ENCODE measurements around the gene CHCHD6. TPM values are rescaled to one million over a fixed set of nuclear protein-coding genes. Genes with fewer than 3 reads are reported as not detected.

Gene CHCHD6
- total and polyA plus RNA-seq, 2 donors (not counting 3 experiments of a cell fraction or from before 2014, with no cell fraction given) = 8.4 to 10.1 TPM

GRCh38 chr3:126720596-126720995 lies 16.6 kb downstream of the CHCHD6 start:
- dilution Hi-C loops (cut with MboI; ENCODE audit: extremely low pct_ligation_motif_present, low sequenced_read_pairs) = no loop called here
- ChIA-PET CTCF (no interaction called here), POLR2A (no interaction called here)
- H4K20me1 ChIP-seq (replicated peaks; ENCODE audit: control insufficient read depth, extremely low read depth, insufficient read depth, low read length) = no peaks in the 10 kb centered on the region
- no peak for TF ChIP-seq JUN (IDR thresholded peaks at IDR 0.05; ENCODE audit: borderline replicate concordance, insufficient read depth, insufficient read length, low read depth)
- no peak for TF ChIP-seq POLR2A (IDR thresholded peaks at IDR 0.05; ENCODE audit: low read depth, low read length)
- TF ChIP-seq MAX (IDR thresholded peaks at IDR 0.05; ENCODE audit: insufficient read depth, insufficient read length) = no peak
- no peak for TF ChIP-seq EZH2 (IDR thresholded peaks at IDR 0.05; ENCODE audit: borderline replicate concordance, low read depth, low read length, severe bottlenecking)
- TF ChIP-seq POLR2AphosphoS5 (IDR thresholded peaks at IDR 0.05; ENCODE audit: insufficient read depth, low read depth, low read length) = no peak
- no peak for TF ChIP-seq CTCF (IDR thresholded peaks at IDR 0.05; ENCODE audit: extremely low read depth in 1 of 2, insufficient read depth in 1 of 2, low read depth in 1 of 2, low read length in 2 of 2)
- TF ChIP-seq FOS (IDR thresholded peaks at IDR 0.05; ENCODE audit: borderline replicate concordance, insufficient read depth, low read length) = no peak
- TF ChIP-seq MYC (IDR thresholded peaks at IDR 0.05; ENCODE audit: low read depth, low read length) = no peak
- TF ChIP-seq GATA2 (IDR thresholded peaks at IDR 0.05; ENCODE audit: insufficient read depth, insufficient read length, low read depth, low read length) = no peak
- FAIRE-seq = no peak
- H3K27ac ChIP-seq (ENCODE audit: insufficient read depth, low read depth, low read length) = no peak overlapping the region
- H3K36me3 ChIP-seq (ENCODE audit: control insufficient read depth in 2 of 2, extremely low read depth in 1 of 2, insufficient read depth in 2 of 2, low read length in 2 of 2) = no peaks in the 10 kb centered on the region
- no peak overlapping the region for H2AFZ ChIP-seq (ENCODE audit: low read depth, low read length)
- no peak overlapping the region for H3K4me3 ChIP-seq (replicated peaks in 1 of 3; ENCODE audit: insufficient read depth in 1 of 3, low read depth in 1 of 3, low read length in 3 of 3)
- no peak overlapping the region for H3K9ac ChIP-seq (replicated peaks; ENCODE audit: extremely low read depth, insufficient read depth, low read length)
- BruUV-seq (replicated peaks) = no TSS peak
- H3K79me2 ChIP-seq (ENCODE audit: control insufficient read depth, insufficient read depth, low read length) = no peaks in the 10 kb centered on the region
- no peaks in the 10 kb centered on the region for H3K9me1 ChIP-seq (replicated peaks; ENCODE audit: control insufficient read depth, extremely low read depth, insufficient read depth, low read length)
- H3K4me1 ChIP-seq (ENCODE audit: control insufficient read depth, extremely low read depth, insufficient read depth, low read length) = no peaks in the 10 kb centered on the region
- H3K9me3 ChIP-seq (replicated peaks; ENCODE audit: control insufficient read depth, insufficient read depth, low read length) = no peaks in the 10 kb centered on the region
- no peak overlapping the region for H3K4me2 ChIP-seq (ENCODE audit: insufficient read depth, low read length)
- intact Hi-C loops (cut with micrococcal nuclease) = no loop called here
- H3K27me3 ChIP-seq (ENCODE audit: control insufficient read depth in 2 of 2, insufficient read depth in 2 of 2, low read length in 2 of 2) = no peaks in the 10 kb centered on the region
- no peak for DNase-seq (ENCODE audit: low read depth, low spot score)

Measured in endothelial cell of umbilical vein (primary cell).